RWPE2 (cell line): Measurements from ENCODE around the gene EXOSC7.

Source experiments
- ATAC-seq: fragments of 200-7000 bp; cut with Tn5 transposase; 3 replicates; pipeline ENCODE4 v1.9.1; 2021; ENCODE audit warnings: low read depth
- DNase-seq: peaks from one replicate; pipeline ENCODE4 v3.0.0-alpha.2; 2020; ENCODE audit warnings: low spot score
- H3K27ac ChIP-seq: fragments of 450-650 bp; 2 replicates; pipeline ENCODE4 v1.5.1; 2017; ENCODE audit warnings: mild to moderate bottlenecking; ENCODE audit not compliant: poor library complexity, severe bottlenecking
- H3K27me3 ChIP-seq: fragments of 250-450 bp; sonication (Bioruptor Pico); 2 replicates; pipeline ENCODE4 v1.5.1; 2021; ENCODE audit warnings: mild to moderate bottlenecking, moderate library complexity; ENCODE audit not compliant: insufficient read depth, poor library complexity, severe bottlenecking
- H3K36me3 ChIP-seq: fragments of 250-450 bp; sonication (Bioruptor Pico); 2 replicates; pipeline ENCODE4 v1.5.1; 2020; ENCODE audit warnings: low read depth, mild to moderate bottlenecking, moderate library complexity
- H3K4me1 ChIP-seq: fragments of 250-450 bp; sonication (Bioruptor Pico); 2 replicates; pipeline ENCODE4 v1.5.1; 2021; ENCODE audit warnings: mild to moderate bottlenecking, moderate library complexity; ENCODE audit not compliant: insufficient read depth, poor library complexity, severe bottlenecking
- H3K4me3 ChIP-seq: fragments of 250-450 bp; sonication (Bioruptor Pico); 2 replicates; pipeline ENCODE4 v1.5.1; 2021; ENCODE audit warnings: mild to moderate bottlenecking, moderate library complexity; ENCODE audit not compliant: severe bottlenecking
- H3K9me3 ChIP-seq: fragments of 250-450 bp; sonication (Bioruptor Pico); 2 replicates; pipeline ENCODE4 v1.5.1; 2021; ENCODE audit warnings: mild to moderate bottlenecking, moderate library complexity; ENCODE audit not compliant: severe bottlenecking
- TF ChIP-seq, protein P1 (sequence below): fragments of 450-650 bp; IDR thresholded peaks from one replicate; pipeline ENCODE4 v1.5.1; 2017; ENCODE audit warnings: mild to moderate bottlenecking, moderate library complexity; ENCODE audit not compliant: poor library complexity, severe bottlenecking

Gene EXOSC7

GRCh38 chr3:44999782-45000181 lies 23.7 kb downstream of the EXOSC7 start:
- Histone ChIP-seq H3K36me3 (peaks cover 87% of the 10 kb centered on the region), H3K27me3 (no peaks in the 10 kb centered on the region), H3K27ac (no peak overlapping the region), H3K9me3 (no peaks in the 10 kb centered on the region), H3K4me3 (no peak overlapping the region), H3K4me1 (peaks cover 9% of the 10 kb centered on the region)
- TF ChIP-seq, protein P1, sequence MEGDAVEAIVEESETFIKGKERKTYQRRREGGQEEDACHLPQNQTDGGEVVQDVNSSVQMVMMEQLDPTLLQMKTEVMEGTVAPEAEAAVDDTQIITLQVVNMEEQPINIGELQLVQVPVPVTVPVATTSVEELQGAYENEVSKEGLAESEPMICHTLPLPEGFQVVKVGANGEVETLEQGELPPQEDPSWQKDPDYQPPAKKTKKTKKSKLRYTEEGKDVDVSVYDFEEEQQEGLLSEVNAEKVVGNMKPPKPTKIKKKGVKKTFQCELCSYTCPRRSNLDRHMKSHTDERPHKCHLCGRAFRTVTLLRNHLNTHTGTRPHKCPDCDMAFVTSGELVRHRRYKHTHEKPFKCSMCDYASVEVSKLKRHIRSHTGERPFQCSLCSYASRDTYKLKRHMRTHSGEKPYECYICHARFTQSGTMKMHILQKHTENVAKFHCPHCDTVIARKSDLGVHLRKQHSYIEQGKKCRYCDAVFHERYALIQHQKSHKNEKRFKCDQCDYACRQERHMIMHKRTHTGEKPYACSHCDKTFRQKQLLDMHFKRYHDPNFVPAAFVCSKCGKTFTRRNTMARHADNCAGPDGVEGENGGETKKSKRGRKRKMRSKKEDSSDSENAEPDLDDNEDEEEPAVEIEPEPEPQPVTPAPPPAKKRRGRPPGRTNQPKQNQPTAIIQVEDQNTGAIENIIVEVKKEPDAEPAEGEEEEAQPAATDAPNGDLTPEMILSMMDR: no peak
- no peak for ATAC-seq
- DNase-seq: no peak

DNA sequence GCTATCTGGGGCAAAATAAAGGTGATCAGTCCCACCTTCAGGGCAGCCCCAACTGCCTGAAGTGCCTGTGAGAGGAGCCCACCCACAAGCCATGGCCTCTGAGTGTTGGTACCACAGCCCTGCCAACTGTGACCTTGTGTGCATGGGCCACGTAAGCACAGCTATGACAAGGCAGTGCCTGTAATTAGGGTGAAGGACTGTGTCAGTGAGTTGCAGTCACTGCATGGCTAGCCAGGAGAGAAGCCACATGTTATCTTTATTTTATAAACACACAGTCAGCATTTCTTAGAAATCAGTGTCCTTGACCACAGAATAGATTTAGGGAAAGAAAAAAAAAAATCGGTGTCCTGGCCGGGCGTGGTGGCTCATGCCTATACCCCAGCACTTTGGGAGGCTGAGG lies 24.8 kb downstream of the EXOSC7 start:
- Histone ChIP-seq H3K4me3 (no peak overlapping the region), H3K36me3 (peaks cover 92% of the 10 kb centered on the region), H3K9me3 (no peaks in the 10 kb centered on the region), H3K4me1 (no peaks in the 10 kb centered on the region), H3K27me3 (no peaks in the 10 kb centered on the region), H3K27ac (no peak overlapping the region)
- no peak for ATAC-seq
- TF ChIP-seq, protein P1: no peak
- DNase-seq: no peak

DNA sequence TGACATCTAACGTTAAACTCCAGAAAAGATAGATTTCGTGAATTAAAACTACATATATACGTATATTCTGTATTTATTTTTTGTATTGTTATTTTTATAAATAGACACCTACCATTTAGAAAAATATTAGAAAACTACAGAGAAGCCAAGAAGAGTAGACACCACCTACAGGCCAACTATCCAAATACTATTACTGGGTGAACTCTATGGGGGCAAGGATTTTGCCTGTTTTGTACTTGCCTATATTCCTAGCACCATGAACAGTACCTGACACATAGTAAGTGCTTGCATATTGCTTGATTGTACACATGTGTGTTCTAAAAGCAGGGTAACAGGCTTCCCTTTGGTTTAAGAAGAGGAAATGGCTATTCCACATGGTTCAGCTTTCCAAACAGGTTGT lies 25.7 kb downstream of the EXOSC7 start:
- TF ChIP-seq, protein P1: peak; percentile 13
- ATAC-seq: no peak
- H3K27ac ChIP-seq: no peak overlapping the region
- H3K9me3 ChIP-seq: no peaks in the 10 kb centered on the region
- H3K4me3 ChIP-seq: no peak overlapping the region
- DNase-seq: no peak
- no peaks in the 10 kb centered on the region for H3K27me3 ChIP-seq
- peaks cover 83% of the 10 kb centered on the region for H3K36me3 ChIP-seq
- H3K4me1 ChIP-seq: no peaks in the 10 kb centered on the region

GRCh38 chr3:45002139-45002660 lies 26.2 kb downstream of the EXOSC7 start:
- H3K36me3 ChIP-seq: peaks cover 82% of the 10 kb centered on the region
- no peak overlapping the region for H3K27ac ChIP-seq
- DNase-seq (no peak), ATAC-seq (no peak)
- no peaks in the 10 kb centered on the region for H3K9me3 ChIP-seq
- no peaks in the 10 kb centered on the region for H3K4me1 ChIP-seq
- no peak overlapping the region for H3K4me3 ChIP-seq
- no peaks in the 10 kb centered on the region for H3K27me3 ChIP-seq
- TF ChIP-seq, protein P1: peak; percentile 1

GRCh38 chr3:45002720-45003119 lies 26.7 kb downstream of the EXOSC7 start:
- Histone ChIP-seq H3K4me1 (no peaks in the 10 kb centered on the region), H3K4me3 (no peak overlapping the region), H3K9me3 (no peaks in the 10 kb centered on the region), H3K27me3 (no peaks in the 10 kb centered on the region), H3K36me3 (peaks cover 82% of the 10 kb centered on the region), H3K27ac (no peak overlapping the region)
- DNase-seq: no peak
- ATAC-seq: no peak
- TF ChIP-seq, protein P1: no peak
